Measurements from ENCODE around the gene SLC13A4.
"Not testable (repeated sequence)": the region's sequence is repeated elsewhere in the genome, so short reads cannot be mapped to it uniquely, and the experiment has no call there.

Gene SLC13A4

GRCh38 chr7:135728136-135728669 is at the start of gene SLC13A4:
Gene SLC13A4, minus strand, starts transcription at chr7:135728186. Its CDS starts 690 bp downstream, at chr7:135727496.
- no peak for DNase-seq

- DNase-seq = not testable (repeated sequence)
Observed at GRCh38 chr7:135775915-135776314, 47.9 kb upstream of the SLC13A4 start.

GRCh38 chr7:135775230-135775629 is 47.2 kb upstream of the SLC13A4 start:
- no peak for DNase-seq

GRCh38 chr7:135774284-135774683 is 46.3 kb upstream of the SLC13A4 start:
- no peak for DNase-seq

GRCh38 chr7:135773464-135773863 is 45.5 kb upstream of the SLC13A4 start:
- no peak for DNase-seq

GRCh38 chr7:135772639-135773222 is 44.7 kb upstream of the SLC13A4 start:
- no peak for DNase-seq

- DNase-seq = no peak
Observed at GRCh38 chr7:135771961-135772638, 44.1 kb upstream of the SLC13A4 start.

GRCh38 chr7:135771051-135771450 is 43.1 kb upstream of the SLC13A4 start:
- no peak for DNase-seq

GRCh38 chr7:135770139-135770710 is 42.2 kb upstream of the SLC13A4 start:
- DNase-seq = no peak

GRCh38 chr7:135769005-135769802 is 41.2 kb upstream of the SLC13A4 start:
- no peak for DNase-seq

GRCh38 chr7:135768467-135768866 is 40.5 kb upstream of the SLC13A4 start:
- no peak for DNase-seq

- no peak for DNase-seq
Observed at GRCh38 chr7:135768064-135768463, 40.1 kb upstream of the SLC13A4 start.

GRCh38 chr7:135763261-135763660 is 35.3 kb upstream of the SLC13A4 start:
- no peak for DNase-seq

GRCh38 chr7:135761751-135762488 is 33.9 kb upstream of the SLC13A4 start:
- no peak for DNase-seq

- no peak for DNase-seq
Observed at GRCh38 chr7:135759532-135759931, 31.5 kb upstream of the SLC13A4 start.

- DNase-seq = no peak
Observed at GRCh38 chr7:135758531-135758932, 30.5 kb upstream of the SLC13A4 start.

GRCh38 chr7:135757719-135758411 is 29.9 kb upstream of the SLC13A4 start:
- DNase-seq = no peak

GRCh38 chr7:135756191-135756590 is 28.2 kb upstream of the SLC13A4 start:
- no peak for DNase-seq

GRCh38 chr7:135755351-135755753 is 27.4 kb upstream of the SLC13A4 start:
- DNase-seq = no peak

- DNase-seq = no peak
Observed at GRCh38 chr7:135753616-135754413, 25.8 kb upstream of the SLC13A4 start.

- no peak for DNase-seq
Observed at GRCh38 chr7:135748770-135749169, 20.8 kb upstream of the SLC13A4 start, which contains the start of gene FAM180A. Gene FAM180A, minus strand, starts transcription at chr7:135748813. Its CDS starts 233 bp downstream, at chr7:135748580.
